NCI-H1048 (cell line): ENCODE data around the gene POLQ.
"Not testable (repeated sequence)": the region's sequence is repeated elsewhere in the genome, so short reads cannot be mapped to it uniquely, and the experiment has no call there.

ENCODE experiments used
- DNase-seq: peaks from one replicate; lab custom pipeline; 2025; lab: John Stamatoyannopoulos, UW

POLQ gene

DNA sequence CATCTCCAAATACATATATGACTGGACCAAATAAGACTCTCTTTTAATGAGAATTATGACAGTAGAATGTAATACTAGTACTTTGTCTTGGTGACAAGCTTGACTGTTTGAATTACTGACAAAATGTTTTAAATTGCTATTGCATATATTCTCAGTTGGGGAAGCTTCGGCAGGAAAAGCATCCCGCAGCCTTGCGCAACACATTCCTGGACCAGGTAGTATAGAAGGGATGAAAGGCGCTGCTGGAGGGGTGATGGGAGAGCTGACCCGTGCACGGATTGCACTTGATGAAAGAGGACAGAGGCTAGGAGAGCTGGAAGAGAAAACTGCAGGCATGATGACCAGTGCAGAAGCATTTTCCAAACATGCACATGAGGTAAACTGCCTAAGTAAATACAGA lies 127.6 kb downstream of the POLQ start:
- DNase-seq = no peak

DNA sequence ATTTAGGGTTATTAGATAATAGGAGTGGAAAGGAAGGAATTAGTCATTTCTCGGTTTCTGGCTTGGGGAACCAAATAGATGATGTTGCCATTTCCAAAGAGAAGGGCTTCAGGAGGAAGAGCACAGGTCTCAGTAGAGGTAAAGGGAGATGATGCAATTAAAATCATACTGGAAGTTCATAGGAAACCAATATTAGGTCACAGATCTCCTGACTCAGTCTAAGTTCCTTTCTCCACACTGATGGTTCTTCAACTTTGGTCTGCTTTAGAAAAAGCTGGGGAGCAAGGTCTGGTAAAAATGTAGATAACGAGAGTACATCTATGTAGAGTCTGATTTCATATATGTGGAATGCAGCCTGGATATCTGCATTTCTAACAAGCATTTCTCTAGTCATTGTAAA lies 130.9 kb downstream of the POLQ start:
- DNase-seq = no peak

DNA sequence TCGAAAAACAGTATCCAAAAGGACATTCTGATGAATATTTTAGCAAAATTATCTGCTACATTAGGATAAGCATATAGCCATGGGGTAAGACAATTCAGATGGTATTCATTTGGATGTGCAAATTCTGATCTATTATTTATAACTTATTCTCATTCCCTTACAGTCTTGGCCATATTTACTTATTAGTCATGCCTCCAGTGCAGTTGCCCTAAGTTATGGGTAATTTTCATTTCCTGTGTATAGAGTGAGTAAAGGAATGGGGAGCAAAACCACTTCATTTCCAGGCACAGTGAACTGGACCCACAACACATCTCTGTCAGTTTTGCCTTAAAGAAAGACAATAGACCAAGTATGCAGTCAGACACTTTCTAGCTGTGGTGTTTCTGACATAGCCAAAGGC lies 134.3 kb downstream of the POLQ start:
- no peak for DNase-seq

DNA sequence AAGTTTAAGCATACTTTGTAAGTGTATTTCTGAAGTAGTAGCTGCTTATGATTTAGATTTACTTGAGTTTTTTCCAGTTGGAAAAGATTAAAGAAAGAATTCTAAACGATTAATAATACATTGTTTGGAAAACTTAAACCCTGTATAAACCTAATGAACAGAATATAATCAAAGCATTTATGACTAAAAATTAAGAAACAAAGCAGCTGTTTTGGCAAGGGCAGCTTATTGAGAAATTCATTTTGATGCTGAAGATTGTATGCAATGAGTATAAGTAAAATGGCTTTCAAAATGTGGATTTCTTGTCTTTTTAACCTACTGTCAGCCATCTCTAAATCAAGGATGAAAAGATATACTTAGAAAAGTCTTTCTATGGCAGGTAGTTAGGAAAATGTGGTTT lies 140.2 kb downstream of the POLQ start:
- DNase-seq = no peak

DNA sequence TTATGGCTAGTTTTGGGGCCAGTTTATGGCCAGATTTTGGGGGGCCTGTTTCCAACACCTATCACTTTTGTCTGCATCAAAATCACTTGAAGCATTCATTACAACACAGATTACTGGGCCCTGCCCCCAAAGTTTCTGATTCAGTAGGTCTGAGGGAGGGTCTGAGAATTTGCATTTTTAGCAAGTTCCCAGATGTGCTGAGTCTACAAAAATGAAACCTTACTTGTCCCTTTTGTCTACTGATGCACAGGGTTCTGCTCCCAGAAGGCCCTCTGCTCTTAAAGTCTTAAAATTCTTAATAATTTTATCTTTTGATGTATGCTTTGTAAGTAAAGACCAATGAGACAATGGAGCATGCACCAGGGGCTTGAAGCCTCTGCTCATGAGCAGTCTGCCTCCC lies 146.0 kb downstream of the POLQ start:
- DNase-seq = no peak

DNA sequence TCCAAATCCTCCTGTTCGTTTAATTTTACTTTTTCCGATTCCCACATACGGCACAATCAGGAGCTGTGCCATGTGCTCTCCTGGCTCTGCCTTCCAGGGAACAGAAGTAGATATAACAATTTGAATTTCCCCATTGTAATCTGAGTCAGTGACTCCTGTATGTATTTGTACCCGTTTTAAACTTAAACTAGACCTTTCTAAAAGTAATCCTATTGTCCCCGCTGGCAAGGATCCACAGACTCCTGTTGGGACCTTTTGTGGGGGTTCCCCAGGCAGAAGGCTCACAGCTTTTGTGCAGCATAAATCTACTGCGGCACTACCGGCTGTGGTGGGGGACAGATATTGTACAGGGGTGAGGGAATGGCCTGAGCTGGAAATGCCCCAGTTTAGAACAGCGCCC lies 147.7 kb downstream of the POLQ start:
- not testable (repeated sequence) for DNase-seq

DNA sequence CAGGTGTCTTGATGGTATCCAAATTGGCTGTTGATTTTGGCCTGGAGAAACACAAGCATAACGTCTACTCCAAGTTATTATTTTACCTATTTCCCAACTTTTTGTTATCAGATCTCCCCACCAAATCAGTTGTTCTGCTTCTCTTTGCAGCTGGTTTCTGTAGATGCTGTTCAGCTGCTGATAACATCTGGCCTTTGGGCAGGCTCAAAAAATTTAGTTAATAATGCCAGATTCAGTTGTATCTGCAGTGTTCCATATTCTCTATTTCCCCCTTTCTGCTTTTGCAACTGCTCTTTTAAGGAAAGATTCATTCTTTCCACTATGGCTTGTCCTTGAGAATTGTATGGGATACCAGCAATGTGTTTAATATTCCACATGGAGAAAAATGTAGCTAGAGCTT lies 149.8 kb downstream of the POLQ start:
- DNase-seq = not testable (repeated sequence)

DNA sequence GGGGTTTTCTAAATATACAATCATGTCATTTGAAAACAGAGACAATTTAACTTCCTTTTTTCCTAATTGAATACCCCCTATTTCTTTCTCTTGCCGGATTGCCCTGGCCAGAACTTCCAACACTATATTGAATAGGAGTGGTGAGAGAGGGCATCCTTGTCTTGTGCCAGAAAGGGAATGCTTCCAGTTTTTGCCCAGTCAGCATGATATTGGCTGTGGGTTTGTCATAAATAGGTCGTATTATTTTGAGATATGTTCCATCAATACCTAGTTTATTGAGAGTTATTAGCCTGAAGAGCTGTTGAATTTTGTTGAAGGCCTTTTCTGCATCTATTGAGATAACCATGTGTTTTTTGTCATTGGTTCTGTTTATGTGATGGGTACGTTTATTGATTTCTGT lies 157.5 kb downstream of the POLQ start:
- not testable (repeated sequence) for DNase-seq
